Measurements from ENCODE around the gene VEGFC.

Gene VEGFC

GRCh38 chr4:176792326-176793059 lies at the start of gene VEGFC:
Gene VEGFC (minus strand): TSS chr4:176792922. CDS start chr4:176792311, 611 bp downstream.
- ChIA-PET POLR2A (no interaction called here), CTCF (no interaction called here)
- peak; percentile 48 for DNase-seq (ENCODE audit: extremely low spot score)
- peak; percentile 24 for TF ChIP-seq CTCF (IDR thresholded peaks at IDR 0.05; ENCODE audit: control extremely low read depth, extremely low read depth, low read depth, missing control alignments)

GRCh38 chr4:176841711-176842112 lies 49.0 kb upstream of the VEGFC start:
- POLR2A ChIA-PET: no interaction called here

GRCh38 chr4:176840166-176840565 lies 47.4 kb upstream of the VEGFC start:
- POLR2A ChIA-PET: no interaction called here
- no peak for DNase-seq (ENCODE audit: extremely low spot score)
- no peak for TF ChIP-seq CTCF (IDR thresholded peaks at IDR 0.05; ENCODE audit: control extremely low read depth, extremely low read depth, low read depth, missing control alignments)
- CTCF ChIA-PET: interaction anchor here (0.9 to 2.2 kb wide), 5 partner anchors 8 to 45 kb away, joined by 3 to 8 read pairs (median 3); no protein-coding TSS in a partner anchor

More at GRCh38 chr4:176841711-176842112, 49.0 kb upstream of the VEGFC start:
- CTCF ChIA-PET: interaction anchor here (0.8 kb wide), 1 partner anchor 17 kb away, joined by 3 read pairs; no protein-coding TSS in a partner anchor
- no peak for TF ChIP-seq CTCF (IDR thresholded peaks at IDR 0.05; ENCODE audit: control extremely low read depth, extremely low read depth, low read depth, missing control alignments)
- DNase-seq (ENCODE audit: extremely low spot score): no peak

- no peak for TF ChIP-seq CTCF (IDR thresholded peaks at IDR 0.05; ENCODE audit: control extremely low read depth, extremely low read depth, low read depth, missing control alignments)
- no peak for DNase-seq (ENCODE audit: extremely low spot score)
- CTCF ChIA-PET: interaction anchor here (0.9 to 2.2 kb wide), 5 partner anchors 9 to 45 kb away, joined by 3 to 8 read pairs (median 3); no protein-coding TSS in a partner anchor
- POLR2A ChIA-PET: no interaction called here
Observed at GRCh38 chr4:176839656-176840055, 46.9 kb upstream of the VEGFC start.

GRCh38 chr4:176838601-176839433 lies 46.1 kb upstream of the VEGFC start:
- TF ChIP-seq CTCF (IDR thresholded peaks at IDR 0.05; ENCODE audit: control extremely low read depth, extremely low read depth, low read depth, missing control alignments): no peak
- CTCF ChIA-PET: interaction anchor here (1.1 to 2.2 kb wide), 3 partner anchors 10 to 46 kb away, joined by 3 to 8 read pairs (median 3); no protein-coding TSS in a partner anchor
- POLR2A ChIA-PET: no interaction called here
- DNase-seq (ENCODE audit: extremely low spot score): no peak

- DNase-seq (ENCODE audit: extremely low spot score): no peak
- no peak for TF ChIP-seq CTCF (IDR thresholded peaks at IDR 0.05; ENCODE audit: control extremely low read depth, extremely low read depth, low read depth, missing control alignments)
- CTCF ChIA-PET: no interaction called here
- POLR2A ChIA-PET: no interaction called here
Observed at GRCh38 chr4:176837169-176837895, 44.6 kb upstream of the VEGFC start.

Measured in GM10248 (cell line).